ENCODE results near the gene SELENOH.

SELENOH gene

DNA sequence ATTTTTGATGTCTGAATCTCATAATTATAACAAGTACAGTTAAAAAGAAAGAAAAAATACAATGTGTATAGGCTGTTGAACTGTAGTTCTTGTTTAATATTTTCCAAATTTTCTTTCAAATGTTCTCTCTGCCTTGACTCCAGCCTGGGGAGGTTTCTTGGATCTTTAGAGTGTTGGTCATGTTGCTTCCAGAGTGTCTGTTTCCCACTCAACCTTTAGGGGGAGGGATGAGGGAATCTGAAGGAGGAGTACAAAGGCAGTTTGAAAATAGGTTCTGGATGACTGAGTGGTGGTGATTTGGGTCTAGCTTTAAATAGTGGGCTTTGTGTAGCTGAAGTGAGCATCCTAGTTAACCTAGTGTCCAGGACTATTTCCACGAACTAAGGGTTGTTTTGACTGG lies 22.3 kb downstream of the SELENOH start:
- H3K4me3 ChIP-seq (ENCODE audit: low read depth, low read length): no peak overlapping the region
- TF ChIP-seq, protein P1, sequence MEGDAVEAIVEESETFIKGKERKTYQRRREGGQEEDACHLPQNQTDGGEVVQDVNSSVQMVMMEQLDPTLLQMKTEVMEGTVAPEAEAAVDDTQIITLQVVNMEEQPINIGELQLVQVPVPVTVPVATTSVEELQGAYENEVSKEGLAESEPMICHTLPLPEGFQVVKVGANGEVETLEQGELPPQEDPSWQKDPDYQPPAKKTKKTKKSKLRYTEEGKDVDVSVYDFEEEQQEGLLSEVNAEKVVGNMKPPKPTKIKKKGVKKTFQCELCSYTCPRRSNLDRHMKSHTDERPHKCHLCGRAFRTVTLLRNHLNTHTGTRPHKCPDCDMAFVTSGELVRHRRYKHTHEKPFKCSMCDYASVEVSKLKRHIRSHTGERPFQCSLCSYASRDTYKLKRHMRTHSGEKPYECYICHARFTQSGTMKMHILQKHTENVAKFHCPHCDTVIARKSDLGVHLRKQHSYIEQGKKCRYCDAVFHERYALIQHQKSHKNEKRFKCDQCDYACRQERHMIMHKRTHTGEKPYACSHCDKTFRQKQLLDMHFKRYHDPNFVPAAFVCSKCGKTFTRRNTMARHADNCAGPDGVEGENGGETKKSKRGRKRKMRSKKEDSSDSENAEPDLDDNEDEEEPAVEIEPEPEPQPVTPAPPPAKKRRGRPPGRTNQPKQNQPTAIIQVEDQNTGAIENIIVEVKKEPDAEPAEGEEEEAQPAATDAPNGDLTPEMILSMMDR (IDR thresholded peaks at IDR 0.05; ENCODE audit: low read depth, low read length, missing control alignments): no peak
- DNase-seq (ENCODE audit: low read depth): no peak

DNA sequence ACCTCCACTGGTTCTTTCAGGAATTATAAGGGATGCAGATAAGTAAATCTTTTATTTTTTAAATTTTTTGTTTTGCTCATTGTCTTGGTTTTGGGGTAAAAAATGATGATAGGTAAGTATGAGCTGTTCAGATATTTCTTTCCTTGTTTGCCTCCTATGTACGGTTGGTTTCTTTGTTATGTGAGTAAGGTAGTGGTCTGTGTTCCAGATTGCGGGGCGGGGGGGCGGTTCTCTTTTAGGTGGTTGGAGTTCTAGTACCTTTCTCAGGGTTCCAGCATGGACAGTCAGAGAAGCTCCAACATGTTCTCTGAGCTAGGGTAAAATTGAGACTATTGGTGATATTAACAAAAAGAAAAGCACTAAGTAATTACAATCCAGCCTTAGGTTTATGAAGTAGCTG lies 22.7 kb downstream of the SELENOH start:
- no peak overlapping the region for H3K4me3 ChIP-seq (ENCODE audit: low read depth, low read length)
- TF ChIP-seq, protein P1 (IDR thresholded peaks at IDR 0.05; ENCODE audit: low read depth, low read length, missing control alignments): no peak
- DNase-seq (ENCODE audit: low read depth): no peak

DNA sequence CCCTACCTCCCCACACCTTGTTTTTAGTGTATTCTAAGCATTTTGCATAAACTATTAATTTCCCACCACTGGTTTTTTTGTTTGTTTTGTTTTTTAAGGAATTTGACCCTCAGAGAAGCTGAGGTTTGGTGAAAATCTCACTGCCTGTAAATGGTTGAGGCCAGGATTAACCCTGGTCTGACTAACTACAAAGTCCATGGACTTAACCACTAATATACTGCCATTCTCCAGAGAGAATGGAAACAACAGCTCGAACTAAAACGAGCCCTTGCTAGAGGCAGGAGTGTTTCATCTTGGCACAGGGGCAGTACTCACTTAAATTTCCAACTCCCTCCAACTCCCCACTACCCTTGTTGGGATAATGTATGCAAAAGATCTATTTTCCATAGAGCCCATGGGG lies 23.3 kb downstream of the SELENOH start:
- no peak overlapping the region for H3K4me3 ChIP-seq (ENCODE audit: low read depth, low read length)
- no peak for DNase-seq (ENCODE audit: low read depth)
- TF ChIP-seq, protein P1 (IDR thresholded peaks at IDR 0.05; ENCODE audit: low read depth, low read length, missing control alignments): no peak

DNA sequence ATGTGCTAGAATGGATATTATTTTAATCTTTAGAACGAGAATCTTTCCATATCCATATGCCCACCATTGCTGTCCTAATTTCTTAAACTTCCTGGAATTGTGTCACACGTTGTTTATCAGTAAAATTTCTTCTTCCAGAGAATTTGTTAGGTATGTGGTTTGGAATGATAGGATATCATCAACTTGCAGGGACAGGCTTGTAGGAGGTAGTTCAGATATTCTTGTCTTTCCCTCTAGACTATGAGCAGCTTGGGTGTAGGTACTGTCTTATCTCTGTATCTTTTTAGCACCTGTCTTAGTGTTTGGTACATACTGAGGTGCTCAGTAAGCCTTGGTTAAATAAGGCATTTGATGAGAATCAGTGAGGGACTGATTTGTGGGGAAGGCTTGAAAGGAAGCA lies 23.7 kb downstream of the SELENOH start:
- TF ChIP-seq, protein P1 (IDR thresholded peaks at IDR 0.05; ENCODE audit: low read depth, low read length, missing control alignments): no peak
- no peak overlapping the region for H3K4me3 ChIP-seq (ENCODE audit: low read depth, low read length)
- DNase-seq (ENCODE audit: low read depth): no peak

DNA sequence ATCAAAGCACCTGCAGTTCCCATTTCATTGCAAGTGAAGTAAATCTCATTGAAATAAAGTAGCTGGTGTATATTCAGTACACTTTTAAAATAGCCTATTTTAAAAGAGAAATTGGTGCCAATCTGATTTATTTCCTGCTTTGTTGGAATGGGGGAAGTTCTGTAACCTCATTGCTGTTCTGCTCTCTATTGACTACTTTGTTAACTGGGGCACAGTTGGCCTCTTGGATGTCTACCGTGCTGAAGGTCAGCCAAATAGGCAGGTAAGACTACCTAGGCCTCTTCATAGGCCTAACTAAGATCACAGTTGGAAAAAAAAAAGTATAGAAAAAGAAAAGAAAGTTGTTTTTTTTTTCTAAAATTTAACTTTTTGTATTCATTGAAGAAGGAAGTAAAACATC lies 29.5 kb downstream of the SELENOH start:
- TF ChIP-seq, protein P1 (IDR thresholded peaks at IDR 0.05; ENCODE audit: low read depth, low read length, missing control alignments): no peak
- DNase-seq (ENCODE audit: low read depth): no peak
- H3K4me3 ChIP-seq (ENCODE audit: low read depth, low read length): no peak overlapping the region

DNA sequence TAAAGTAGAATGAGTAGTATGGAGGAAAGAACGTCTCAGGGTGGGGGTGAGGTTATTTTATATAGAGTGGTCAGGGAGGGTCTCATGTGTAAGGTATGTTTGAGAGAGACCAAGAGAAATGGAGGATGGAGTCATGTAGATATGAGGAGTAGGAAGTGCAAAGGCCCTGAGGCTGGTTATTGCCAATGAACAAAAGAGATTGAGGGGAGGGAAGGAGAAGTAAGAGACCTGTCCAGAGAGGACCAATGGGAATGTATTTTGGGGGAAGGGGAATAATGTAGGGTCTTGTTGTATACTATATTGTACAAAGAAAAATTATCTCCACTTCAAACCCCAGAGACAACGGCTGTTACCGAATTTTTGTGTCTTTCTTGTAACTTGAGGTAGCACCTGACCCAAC lies 30.1 kb downstream of the SELENOH start:
- no peak for DNase-seq (ENCODE audit: low read depth)
- no peak overlapping the region for H3K4me3 ChIP-seq (ENCODE audit: low read depth, low read length)
- TF ChIP-seq, protein P1 (IDR thresholded peaks at IDR 0.05; ENCODE audit: low read depth, low read length, missing control alignments): no peak

DNA sequence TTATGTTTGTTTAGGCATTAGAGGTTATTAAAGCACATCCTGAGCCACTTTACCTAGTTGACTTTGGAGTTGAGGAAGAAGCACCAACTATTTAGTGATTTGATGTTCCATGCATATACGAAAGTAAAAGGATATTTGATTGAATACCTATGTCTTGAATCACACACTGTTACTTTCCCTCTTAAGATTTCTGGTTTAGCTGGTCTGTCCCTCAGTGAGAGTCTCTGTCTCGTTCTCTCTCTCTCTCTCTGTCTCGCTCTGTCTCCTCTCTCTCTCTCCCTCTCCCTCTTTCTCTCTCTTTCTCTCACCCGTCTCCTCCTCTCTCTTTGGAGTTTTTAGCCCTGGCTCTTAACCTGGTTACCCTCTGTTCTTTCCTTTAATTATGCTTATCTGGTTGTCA lies 31.3 kb downstream of the SELENOH start:
- TF ChIP-seq, protein P1 (IDR thresholded peaks at IDR 0.05; ENCODE audit: low read depth, low read length, missing control alignments): no peak
- no peak overlapping the region for H3K4me3 ChIP-seq (ENCODE audit: low read depth, low read length)

More for the DNA sequence above, 31.3 kb downstream of the SELENOH start:
- no peak for DNase-seq (ENCODE audit: low read depth)

All from GM12864 (cell line).